ENCODE results near the gene RFXAP. TPM values are rescaled to one million over a fixed set of nuclear protein-coding genes. Genes with fewer than 3 reads are reported as not detected.
A peak's percentile ranks its signal among the peaks of the same experiment; 100 is the strongest.
"Not testable (repeated sequence)": the region's sequence is repeated elsewhere in the genome, so short reads cannot be mapped to it uniquely, and the experiment has no call there.

Gene RFXAP
- total RNA-seq, 1 donor from 2014 or later = 0.53 TPM

DNA sequence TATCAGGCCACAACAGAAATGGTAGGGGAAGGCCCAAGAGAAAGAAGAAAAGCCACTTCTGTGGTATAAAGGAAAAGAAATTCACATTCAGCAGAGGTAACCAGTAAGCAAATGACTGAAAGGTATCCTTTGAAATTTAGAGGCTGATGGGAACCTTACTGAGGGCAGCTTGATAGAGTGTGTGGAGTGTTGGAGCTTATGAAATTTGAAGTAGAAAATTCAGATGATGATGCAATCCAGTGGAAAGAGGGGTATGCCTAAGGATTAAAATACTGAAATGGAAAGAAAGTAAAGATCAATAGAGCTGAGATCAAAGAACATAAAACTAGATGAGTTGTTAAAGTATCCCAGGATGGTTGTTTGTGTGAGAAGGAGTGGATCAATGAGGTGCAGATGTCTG is 42.8 kb upstream of the RFXAP start:
- DNase-seq (ENCODE audit: low read depth) = no peak
- no peak for FAIRE-seq
- Histone ChIP-seq H3K27me3 (ENCODE audit: control insufficient read depth, insufficient read depth, low read length) (no peaks in the 10 kb centered on the region), H3K36me3 (ENCODE audit: control insufficient read depth, insufficient read depth, low read length) (no peaks in the 10 kb centered on the region), H3K4me3 (ENCODE audit: low read depth, low read length) (no peak overlapping the region)
- TF ChIP-seq, protein P1, sequence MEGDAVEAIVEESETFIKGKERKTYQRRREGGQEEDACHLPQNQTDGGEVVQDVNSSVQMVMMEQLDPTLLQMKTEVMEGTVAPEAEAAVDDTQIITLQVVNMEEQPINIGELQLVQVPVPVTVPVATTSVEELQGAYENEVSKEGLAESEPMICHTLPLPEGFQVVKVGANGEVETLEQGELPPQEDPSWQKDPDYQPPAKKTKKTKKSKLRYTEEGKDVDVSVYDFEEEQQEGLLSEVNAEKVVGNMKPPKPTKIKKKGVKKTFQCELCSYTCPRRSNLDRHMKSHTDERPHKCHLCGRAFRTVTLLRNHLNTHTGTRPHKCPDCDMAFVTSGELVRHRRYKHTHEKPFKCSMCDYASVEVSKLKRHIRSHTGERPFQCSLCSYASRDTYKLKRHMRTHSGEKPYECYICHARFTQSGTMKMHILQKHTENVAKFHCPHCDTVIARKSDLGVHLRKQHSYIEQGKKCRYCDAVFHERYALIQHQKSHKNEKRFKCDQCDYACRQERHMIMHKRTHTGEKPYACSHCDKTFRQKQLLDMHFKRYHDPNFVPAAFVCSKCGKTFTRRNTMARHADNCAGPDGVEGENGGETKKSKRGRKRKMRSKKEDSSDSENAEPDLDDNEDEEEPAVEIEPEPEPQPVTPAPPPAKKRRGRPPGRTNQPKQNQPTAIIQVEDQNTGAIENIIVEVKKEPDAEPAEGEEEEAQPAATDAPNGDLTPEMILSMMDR (IDR thresholded peaks at IDR 0.05; ENCODE audit: insufficient read depth, low read length, severe bottlenecking) = no peak

DNA sequence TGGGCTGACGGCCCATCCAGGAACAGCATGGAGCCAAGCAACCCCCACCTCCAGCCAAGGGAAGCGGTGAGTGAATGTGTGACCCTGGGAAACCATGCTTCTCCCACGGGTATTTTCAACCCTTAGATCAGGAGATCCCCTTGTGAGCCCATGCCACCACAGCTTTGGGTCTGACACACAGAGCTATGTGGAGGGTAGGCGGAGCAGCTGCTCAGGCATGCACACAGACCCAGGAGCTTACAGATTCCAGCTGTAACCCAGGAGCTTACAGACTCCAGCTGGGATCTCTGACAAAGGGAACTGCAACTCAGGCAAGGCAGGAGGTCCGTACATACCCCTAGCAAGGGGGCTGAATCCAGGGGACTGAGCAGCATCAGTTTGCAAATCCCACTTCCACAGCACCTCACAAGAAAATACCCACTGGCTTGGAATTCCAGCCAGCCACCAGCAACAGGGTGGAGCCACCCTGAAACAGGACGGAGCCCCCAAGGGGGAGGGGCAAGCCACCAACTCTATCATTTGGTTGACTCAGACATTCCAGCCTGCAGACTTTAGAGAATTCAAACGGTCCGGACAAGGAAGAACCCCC is 40.8 kb upstream of the RFXAP start:
- no peaks in the 10 kb centered on the region for H3K36me3 ChIP-seq (ENCODE audit: control insufficient read depth, insufficient read depth, low read length)
- no peak for DNase-seq (ENCODE audit: low read depth)
- TF ChIP-seq, protein P1 (IDR thresholded peaks at IDR 0.05; ENCODE audit: insufficient read depth, low read length, severe bottlenecking) = no peak
- no peak for FAIRE-seq
- no peak overlapping the region for H3K4me3 ChIP-seq (ENCODE audit: low read depth, low read length)
- no peaks in the 10 kb centered on the region for H3K27me3 ChIP-seq (ENCODE audit: control insufficient read depth, insufficient read depth, low read length)

DNA sequence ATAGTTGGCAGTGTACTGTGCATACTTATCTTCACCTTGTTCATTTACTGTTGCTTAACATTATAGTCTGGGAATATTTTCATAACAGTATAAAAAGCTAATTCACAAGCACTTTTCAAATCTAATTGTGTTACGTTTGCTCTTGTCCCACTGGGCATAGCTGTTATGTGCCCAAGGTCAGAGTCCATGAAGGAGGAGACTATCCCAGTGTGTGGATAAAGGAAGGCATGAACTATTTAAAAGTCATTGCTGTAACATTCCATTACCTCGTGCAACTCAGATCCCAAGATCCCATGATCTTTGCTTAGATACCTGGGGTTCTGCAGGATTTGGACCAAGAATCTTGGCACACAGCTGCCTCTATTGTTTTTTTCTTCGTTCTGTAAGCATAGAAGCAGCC is 35.1 kb upstream of the RFXAP start:
- TF ChIP-seq, protein P1 (IDR thresholded peaks at IDR 0.05; ENCODE audit: insufficient read depth, low read length, severe bottlenecking) = no peak
- no peak overlapping the region for H3K4me3 ChIP-seq (ENCODE audit: low read depth, low read length)
- H3K36me3 ChIP-seq (ENCODE audit: control insufficient read depth, insufficient read depth, low read length) = no peaks in the 10 kb centered on the region
- DNase-seq (ENCODE audit: low read depth) (no peak), FAIRE-seq (no peak)
- H3K27me3 ChIP-seq (ENCODE audit: control insufficient read depth, insufficient read depth, low read length) = no peaks in the 10 kb centered on the region

DNA sequence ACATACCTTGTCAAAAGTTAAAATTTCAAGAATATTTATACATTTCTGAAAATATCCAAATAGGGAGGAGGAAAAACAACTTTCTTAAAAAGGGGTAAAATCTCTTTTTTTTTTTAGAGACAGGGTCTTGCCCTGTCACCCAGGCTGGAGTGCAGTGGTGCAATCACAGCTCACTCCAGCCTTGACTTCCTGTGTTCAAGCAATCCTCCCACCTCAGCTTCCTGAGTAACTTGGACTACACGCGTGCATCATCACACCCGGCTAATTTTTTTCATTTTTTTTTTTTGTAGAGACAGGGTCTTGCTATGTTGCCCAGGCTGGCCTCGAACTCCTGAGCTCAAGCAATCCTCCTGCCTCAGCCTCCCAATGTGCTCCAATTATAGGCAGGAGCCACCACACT is 32.8 kb upstream of the RFXAP start:
- DNase-seq (ENCODE audit: low read depth); FAIRE-seq; H3K4me3 ChIP-seq (ENCODE audit: low read depth, low read length); H3K36me3 ChIP-seq (ENCODE audit: control insufficient read depth, insufficient read depth, low read length); H3K27me3 ChIP-seq (ENCODE audit: control insufficient read depth, insufficient read depth, low read length): not testable (repeated sequence)

DNA sequence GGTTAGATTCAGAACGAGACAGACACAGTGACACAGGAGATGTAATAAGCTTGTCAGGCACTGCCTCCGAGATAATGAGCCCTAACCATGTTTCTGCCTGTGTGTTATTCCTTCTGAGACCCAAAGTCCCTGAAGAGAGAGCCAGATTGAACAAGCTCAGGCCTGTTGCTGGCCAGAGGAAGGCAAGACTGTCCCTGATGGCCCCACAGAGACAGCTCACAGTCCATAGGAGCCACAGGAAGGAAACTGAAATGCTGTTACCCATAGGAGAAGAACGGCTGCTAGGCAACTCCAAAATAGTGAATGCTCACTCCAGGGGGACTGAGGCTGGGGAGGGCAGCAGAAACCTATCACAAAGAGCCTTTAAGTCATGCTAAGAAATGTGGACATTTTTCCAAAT is 31.8 kb upstream of the RFXAP start:
- TF ChIP-seq, protein P1 (IDR thresholded peaks at IDR 0.05; ENCODE audit: insufficient read depth, low read length, severe bottlenecking) = no peak
- FAIRE-seq (no peak), DNase-seq (ENCODE audit: low read depth) (peak; percentile 50)

DNA sequence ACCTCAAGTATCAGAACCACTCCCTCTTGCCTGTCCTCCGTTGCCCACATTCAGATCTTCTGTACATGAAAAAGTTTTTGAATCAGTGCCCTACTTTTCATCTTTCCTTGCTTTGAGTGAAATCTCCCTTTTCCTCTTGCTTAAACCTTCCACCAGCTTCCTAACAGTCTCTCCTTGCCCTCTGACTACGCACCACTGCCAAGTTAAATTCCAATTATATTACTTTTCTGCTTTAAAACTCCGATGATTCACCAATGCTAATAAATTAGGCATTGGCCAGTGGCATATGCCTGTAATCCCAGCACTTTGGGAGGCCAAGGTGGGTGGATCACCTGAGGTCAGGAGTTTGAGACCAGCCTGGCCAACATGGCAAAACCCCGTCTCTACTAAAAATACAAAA is 30.7 kb upstream of the RFXAP start:
- Histone ChIP-seq H3K27me3 (ENCODE audit: control insufficient read depth, insufficient read depth, low read length) (no peaks in the 10 kb centered on the region), H3K4me3 (ENCODE audit: low read depth, low read length) (no peak overlapping the region), H3K36me3 (ENCODE audit: control insufficient read depth, insufficient read depth, low read length) (no peaks in the 10 kb centered on the region)
- TF ChIP-seq, protein P1 (IDR thresholded peaks at IDR 0.05; ENCODE audit: insufficient read depth, low read length, severe bottlenecking) = no peak
- FAIRE-seq (no peak), DNase-seq (ENCODE audit: low read depth) (peak; percentile 56)

More for the DNA sequence above, 31.8 kb upstream of the RFXAP start:
- Histone ChIP-seq H3K36me3 (ENCODE audit: control insufficient read depth, insufficient read depth, low read length) (no peaks in the 10 kb centered on the region), H3K27me3 (ENCODE audit: control insufficient read depth, insufficient read depth, low read length) (no peaks in the 10 kb centered on the region), H3K4me3 (ENCODE audit: low read depth, low read length) (no peak overlapping the region)

Data from bronchial epithelial cell (primary cell).